SK-N-SH treated with all-trans-retinoic acid at 6 μM for 48 hours (cell line): ENCODE data around the gene LRRC14B.

ENCODE experiments used
- BACH2 ChIP-seq: fragments of 250-450 bp; sonication (Bioruptor Pico); IDR thresholded peaks from 2 replicates; pipeline ENCODE4 v1.9.0; 2021; ENCODE audit warnings: mild to moderate bottlenecking, borderline replicate concordance
- RARB ChIP-seq: fragments of 250-450 bp; sonication (Bioruptor Pico); IDR thresholded peaks from 2 replicates; pipeline ENCODE4 v1.8.0; 2021; ENCODE audit warnings: mild to moderate bottlenecking, moderate library complexity
- TOX ChIP-seq: fragments of 250-450 bp; sonication (Bioruptor Pico); IDR thresholded peaks from 2 replicates; pipeline ENCODE4 v1.8.0; 2021; ENCODE audit warnings: mild to moderate bottlenecking, moderate library complexity, borderline replicate concordance
- ZFP30 ChIP-seq: fragments of 450-650 bp; formaldehyde crosslinking; IDR thresholded peaks from 2 replicates; pipeline ENCODE4 v1.5.0; 2022; ENCODE audit warnings: mild to moderate bottlenecking, moderate library complexity
- TF ChIP-seq, protein P1 (sequence below): fragments of 250-450 bp; sonication (Bioruptor Pico); IDR thresholded peaks from 2 replicates; pipeline ENCODE4 v1.5.0; 2020; ENCODE audit warnings: mild to moderate bottlenecking, moderate library complexity

DNA sequence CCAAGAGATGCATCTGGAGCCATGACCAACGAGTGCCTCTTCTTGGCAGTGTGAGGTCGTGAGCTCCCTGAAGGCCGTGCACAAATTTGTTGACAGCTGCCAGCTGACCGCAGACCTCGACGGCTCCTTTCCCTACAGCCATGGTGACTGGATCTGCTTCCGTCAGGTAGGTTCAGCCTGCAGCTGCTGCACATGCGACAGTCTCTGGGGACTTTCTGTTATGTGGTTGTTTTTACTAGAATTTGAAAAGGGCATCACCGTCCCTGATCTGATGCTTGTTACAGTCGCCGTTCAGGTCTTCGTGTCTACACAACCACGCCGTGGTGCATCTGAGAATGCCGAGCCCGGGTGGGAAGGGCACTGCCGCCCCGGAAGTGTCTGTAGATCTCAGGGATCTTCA is 36.5 kb upstream of the LRRC14B start:
- TF ChIP-seq ZFP30 (CRISPR knock-in tag): no peak
- TF ChIP-seq RARB (CRISPR knock-in tag): no peak
- no peak for TF ChIP-seq TOX (CRISPR knock-in tag)
- TF ChIP-seq, protein P1, sequence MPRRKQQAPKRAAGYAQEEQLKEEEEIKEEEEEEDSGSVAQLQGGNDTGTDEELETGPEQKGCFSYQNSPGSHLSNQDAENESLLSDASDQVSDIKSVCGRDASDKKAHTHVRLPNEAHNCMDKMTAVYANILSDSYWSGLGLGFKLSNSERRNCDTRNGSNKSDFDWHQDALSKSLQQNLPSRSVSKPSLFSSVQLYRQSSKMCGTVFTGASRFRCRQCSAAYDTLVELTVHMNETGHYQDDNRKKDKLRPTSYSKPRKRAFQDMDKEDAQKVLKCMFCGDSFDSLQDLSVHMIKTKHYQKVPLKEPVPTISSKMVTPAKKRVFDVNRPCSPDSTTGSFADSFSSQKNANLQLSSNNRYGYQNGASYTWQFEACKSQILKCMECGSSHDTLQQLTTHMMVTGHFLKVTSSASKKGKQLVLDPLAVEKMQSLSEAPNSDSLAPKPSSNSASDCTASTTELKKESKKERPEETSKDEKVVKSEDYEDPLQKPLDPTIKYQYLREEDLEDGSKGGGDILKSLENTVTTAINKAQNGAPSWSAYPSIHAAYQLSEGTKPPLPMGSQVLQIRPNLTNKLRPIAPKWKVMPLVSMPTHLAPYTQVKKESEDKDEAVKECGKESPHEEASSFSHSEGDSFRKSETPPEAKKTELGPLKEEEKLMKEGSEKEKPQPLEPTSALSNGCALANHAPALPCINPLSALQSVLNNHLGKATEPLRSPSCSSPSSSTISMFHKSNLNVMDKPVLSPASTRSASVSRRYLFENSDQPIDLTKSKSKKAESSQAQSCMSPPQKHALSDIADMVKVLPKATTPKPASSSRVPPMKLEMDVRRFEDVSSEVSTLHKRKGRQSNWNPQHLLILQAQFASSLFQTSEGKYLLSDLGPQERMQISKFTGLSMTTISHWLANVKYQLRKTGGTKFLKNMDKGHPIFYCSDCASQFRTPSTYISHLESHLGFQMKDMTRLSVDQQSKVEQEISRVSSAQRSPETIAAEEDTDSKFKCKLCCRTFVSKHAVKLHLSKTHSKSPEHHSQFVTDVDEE: no peak
- no peak for TF ChIP-seq BACH2 (CRISPR knock-in tag)
